Thyroid gland (tissue), 4 donors: ENCODE measurements around the gene PLEKHG3. TPM values are rescaled to one million over a fixed set of nuclear protein-coding genes. Genes with fewer than 3 reads are reported as not detected.
A peak's percentile ranks its signal among the peaks of the same experiment; 100 is the strongest.

Source experiments
- DNase-seq, 2 donors: peaks; one replicate each; pipeline ENCODE4 v3.0.0-alpha.2; 2019
- H3K27ac ChIP-seq, 3 donors: fragments of 200-600 bp; sonication (generic); 1 replicate in 2 of 3; 2 replicates in 1 of 3; pipeline ENCODE4 v1.5.1; 2016 to 2019; ENCODE audit warnings: mild to moderate bottlenecking in 1 of 3, moderate library complexity in 1 of 3
- H3K27me3 ChIP-seq: fragments of 200-600 bp; sonication (generic); one replicate; pipeline ENCODE4 v1.5.1; 2019
- H3K36me3 ChIP-seq, 2 donors: fragments of 200-600 bp; sonication (generic); one replicate each; pipeline ENCODE4 v1.5.1; 2016 to 2019
- H3K4me1 ChIP-seq, 2 donors: fragments of 200-600 bp; sonication (generic); one replicate each; pipeline ENCODE4 v1.5.1; 2017 to 2019
- H3K4me3 ChIP-seq, 3 donors: fragments of 200-600 bp; sonication (generic); replicated peaks in 1 of 3; 1 replicate in 2 of 3; 2 replicates in 1 of 3; pipeline ENCODE4 v1.5.1; 2016; ENCODE audit warnings: mild to moderate bottlenecking in 1 of 3
- H3K9me3 ChIP-seq: fragments of 200-600 bp; sonication (generic); one replicate; pipeline ENCODE4 v1.5.1; 2017
- CTCF ChIP-seq, 6 experiments: fragments of 200-600 bp in 3 of 6; fragments of 450-650 bp in 3 of 6; sonication (generic) in 3 of 6; IDR thresholded peaks; one replicate each; pipeline ENCODE4 v1.5.1; 2016 to 2019; ENCODE audit warnings: antibody characterized with exemption in 6 of 6, mild to moderate bottlenecking in 2 of 6, inconsistent platforms in 1 of 6, moderate library complexity in 1 of 6
- POLR2A ChIP-seq, 2 donors: fragments of 450-650 bp; IDR thresholded peaks; one replicate each; pipeline ENCODE4 v1.6.1; 2017; ENCODE audit warnings: antibody characterized with exemption in 2 of 2, mild to moderate bottlenecking in 2 of 2, moderate library complexity in 1 of 2
- WGBS, 2 donors: methylation state at CpG; one replicate each; pipeline ENCODE4 v1.1.5; 2017; 5-methylcytosine and 5-hydroxymethylcytosine counted together
- intact Hi-C: fragments of 100-400 bp; cut with DNase I; formaldehyde crosslinking; loops from one replicate; pipeline ENCODE4 v1.15.1; 2023
- total RNA-seq, 4 donors: library from RNA; depleted of rRNA; stranded (reverse); fragments of >200 nt; gene quantifications; one replicate each; pipeline ENCODE4 v1.2.3, GENCODE V29; 2016

Gene PLEKHG3
- total RNA-seq, 4 donors from 2014 or later = 41.0 to 83.0 (median 54.6) TPM

DNA sequence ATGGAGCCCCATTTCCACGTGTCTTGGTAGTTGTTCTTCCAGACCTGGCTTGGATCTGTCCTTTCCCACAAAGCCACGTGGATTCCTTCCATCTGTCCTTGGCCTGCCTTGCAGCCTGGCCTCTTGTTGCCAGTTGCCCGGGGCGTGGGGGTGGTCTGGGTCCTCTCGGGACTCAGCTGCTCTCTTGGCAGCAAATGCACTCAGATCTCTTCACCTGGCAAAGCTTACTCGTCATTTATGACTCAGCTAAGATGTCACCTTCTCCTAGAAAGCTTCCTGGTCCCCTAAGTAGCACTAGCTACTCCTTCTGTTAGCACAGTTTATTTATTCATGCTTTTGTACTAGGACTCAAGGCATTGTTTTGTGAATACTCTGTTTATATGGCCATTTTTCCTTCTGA, 13.6 kb downstream of the PLEKHG3 start:
- H3K9me3 ChIP-seq = no peaks in the 10 kb centered on the region
- no peak overlapping the region for H3K4me3 ChIP-seq
- intact Hi-C loops = no loop called here
- H3K36me3 ChIP-seq = no peaks in the 10 kb centered on the region
- TF ChIP-seq POLR2A (IDR thresholded peaks at IDR 0.05) (no peak), CTCF (IDR thresholded peaks at IDR 0.05) (no peak)
- H3K27ac ChIP-seq = peak overlapping the region; percentile 84 to 90 (median 89)
- DNase-seq = peak; percentile 62 to 63
- 18 to 20% methylated on average over 6 of the region's 6 CpGs for WGBS, 2 donors
- no peaks in the 10 kb centered on the region for H3K27me3 ChIP-seq
- H3K4me1 ChIP-seq = peaks cover 75 to 83% of the 10 kb centered on the region in 2 donors

- Histone ChIP-seq H3K4me3 (no peak overlapping the region), H3K36me3 (no peaks in the 10 kb centered on the region), H3K27ac (peak overlapping the region in 2 of 3 donors; percentile 80 to 84), H3K4me1 (peaks cover 75 to 88% of the 10 kb centered on the region in 2 donors), H3K9me3 (no peaks in the 10 kb centered on the region), H3K27me3 (no peaks in the 10 kb centered on the region)
- TF ChIP-seq CTCF (IDR thresholded peaks at IDR 0.05) (no peak), POLR2A (IDR thresholded peaks at IDR 0.05) (no peak)
- intact Hi-C loops = no loop called here
- no peak for DNase-seq
- 83 to 91% methylated on average over 7 of the region's 7 CpGs for WGBS, 2 donors
These were observed 14.5 kb downstream of the PLEKHG3 start for GRCh38 chr14:64718762-64719161.

- TF ChIP-seq POLR2A (IDR thresholded peaks at IDR 0.05) (no peak), CTCF (IDR thresholded peaks at IDR 0.05) (no peak)
- peaks cover 74 to 94% of the 10 kb centered on the region in 2 donors for H3K4me1 ChIP-seq
- DNase-seq = no peak
- no peaks in the 10 kb centered on the region for H3K36me3 ChIP-seq
- H3K9me3 ChIP-seq = no peaks in the 10 kb centered on the region
- no peaks in the 10 kb centered on the region for H3K27me3 ChIP-seq
- H3K27ac ChIP-seq = peak overlapping the region; percentile 41 to 80 (median 69)
- H3K4me3 ChIP-seq = no peak overlapping the region
- WGBS, 2 donors = 85 to 89% methylated on average over 5 to 7 of the region's 7 CpGs
- intact Hi-C loops = no loop called here
These were observed 15.4 kb downstream of the PLEKHG3 start for GRCh38 chr14:64719601-64720000.

DNA sequence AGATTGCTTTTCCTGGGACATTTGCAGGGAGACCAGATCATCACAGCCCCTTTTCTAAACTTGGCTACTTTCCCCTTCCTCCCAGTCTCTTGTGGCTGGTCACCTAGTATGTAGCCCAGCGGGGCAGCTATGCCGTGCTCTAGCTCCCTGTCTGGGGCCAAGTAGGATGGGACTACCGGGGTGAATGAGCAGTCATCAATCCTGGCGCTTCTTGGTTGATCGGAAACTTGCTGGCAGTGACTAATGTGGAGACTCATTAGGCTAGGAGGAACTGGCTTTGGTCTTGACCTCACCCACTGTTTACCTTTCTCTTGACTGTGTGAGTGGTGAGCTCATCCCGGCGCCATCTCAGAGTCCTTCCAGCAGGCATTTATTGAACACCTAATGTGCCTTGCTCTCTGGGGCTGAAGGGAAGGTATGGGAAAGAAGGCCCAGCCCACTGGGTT, 15.9 kb downstream of the PLEKHG3 start:
- peak in 1 of 2 donors; percentile 33 for DNase-seq
- Histone ChIP-seq H3K9me3 (no peaks in the 10 kb centered on the region), H3K27ac (peak overlapping the region; percentile 41 to 80 (median 69)), H3K4me3 (no peak overlapping the region), H3K36me3 (no peaks in the 10 kb centered on the region), H3K27me3 (no peaks in the 10 kb centered on the region), H3K4me1 (peaks cover 71 to 94% of the 10 kb centered on the region in 2 donors)
- TF ChIP-seq CTCF (IDR thresholded peaks at IDR 0.05) = no peak
- TF ChIP-seq POLR2A (IDR thresholded peaks at IDR 0.05) = no peak
- WGBS, 2 donors = 66 to 82% methylated on average over 7 of the region's 7 CpGs
- intact Hi-C loops = no loop called here

DNA sequence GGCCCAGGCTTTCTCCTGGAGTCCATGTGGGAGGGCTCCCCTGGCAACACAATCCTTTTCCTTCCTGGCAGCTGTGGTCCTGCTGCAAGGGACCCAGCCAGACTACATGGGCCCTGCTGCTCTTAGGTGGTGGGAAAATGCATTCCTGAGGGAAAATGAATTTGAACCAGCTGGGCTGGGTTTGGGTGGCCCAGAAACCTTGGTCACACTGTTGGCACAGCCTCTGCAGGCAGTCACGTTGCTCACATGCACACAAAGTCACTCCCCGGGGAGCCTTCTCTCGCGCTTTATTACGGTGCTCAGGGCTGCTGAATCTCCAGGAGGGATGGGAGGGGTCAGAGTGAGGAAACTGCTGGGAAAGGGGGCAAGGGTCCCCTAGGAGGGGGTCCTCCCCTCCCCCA, 17.2 kb downstream of the PLEKHG3 start:
- Histone ChIP-seq H3K27ac (peak overlapping the region; percentile 69 to 80 (median 77)), H3K36me3 (no peaks in the 10 kb centered on the region), H3K27me3 (no peaks in the 10 kb centered on the region), H3K4me3 (no peak overlapping the region), H3K4me1 (peaks cover 61 to 91% of the 10 kb centered on the region in 2 donors), H3K9me3 (no peaks in the 10 kb centered on the region)
- intact Hi-C loops = no loop called here
- 15% methylated on average over 4 of the region's 5 CpGs for WGBS, 2 donors
- TF ChIP-seq POLR2A (IDR thresholded peaks at IDR 0.05) (no peak), CTCF (IDR thresholded peaks at IDR 0.05) (no peak)
- DNase-seq = peak; percentile 72 to 80
